Upper lobe of left lung (tissue), 4 donors: ENCODE results near the gene CFAP45.

Experiments
- CTCF ChIP-seq, 6 experiments: fragments of 450-650 bp in 4 of 6; fragments of 200-600 bp in 2 of 6; sonication (generic) in 2 of 6; IDR thresholded peaks; one replicate each; pipeline ENCODE4 v1.5.1; 2016 to 2019; ENCODE audit warnings: antibody characterized with exemption in 6 of 6
- POLR2A ChIP-seq, 4 donors: fragments of 450-650 bp; IDR thresholded peaks; one replicate each; pipeline ENCODE4 v1.5.1; 2016 to 2017; ENCODE audit warnings: antibody characterized with exemption in 4 of 4, mild to moderate bottlenecking in 2 of 4

GRCh38 chr1:159867664-159868026 is 32.3 kb downstream of the CFAP45 start:
- no peak for TF ChIP-seq CTCF (IDR thresholded peaks at IDR 0.05)
- peak in 1 of 4 donors; percentile 36 for TF ChIP-seq POLR2A (IDR thresholded peaks at IDR 0.05)
